HepG2 (cell line): Measurements from ENCODE around the gene GSTM4. TPM values are rescaled to one million over a fixed set of nuclear protein-coding genes. Genes with fewer than 3 reads are reported as not detected.

Experiments used
- ATF6 ChIP-seq: sonication (generic); formaldehyde crosslinking; conservative IDR thresholded peaks from 2 replicates; pipeline ENCODE4 v1.4.0; 2020; ENCODE audit warnings: missing genetic modification reagents
- FOXJ3 ChIP-seq: sonication (generic); formaldehyde crosslinking; IDR thresholded peaks from 2 replicates; pipeline ENCODE4 v1.4.0; 2020; ENCODE audit warnings: missing genetic modification reagents, mild to moderate bottlenecking, borderline replicate concordance
- GATAD1 ChIP-seq: IDR thresholded peaks from 2 replicates; pipeline ENCODE4 v1.6.1; 2016; ENCODE audit warnings: missing genetic modification reagents, missing compliant biosample characterization
- HDAC1 ChIP-seq: sonication (generic); formaldehyde crosslinking; IDR thresholded peaks from 2 replicates; pipeline ENCODE4 v1.5.1; 2020; ENCODE audit warnings: mild to moderate bottlenecking, missing genetic modification reagents
- HOXA3 ChIP-seq: sonication (generic); formaldehyde crosslinking; IDR thresholded peaks from 2 replicates; pipeline ENCODE4 v1.5.0; 2020; ENCODE audit warnings: missing genetic modification reagents
- PCBP2 ChIP-seq: fragments of 200-400 bp; formaldehyde crosslinking; optimal IDR thresholded peaks from 2 replicates; pipeline ENCODE3; 2018; ENCODE audit warnings: low read length, low read depth; ENCODE audit not compliant: poor library complexity, severe bottlenecking
- SALL2 ChIP-seq: sonication (generic); formaldehyde crosslinking; IDR thresholded peaks from 2 replicates; pipeline ENCODE4 v1.8.1; 2023; ENCODE audit warnings: mild to moderate bottlenecking, missing genetic modification reagents, inconsistent platforms
- TEAD3 ChIP-seq: optimal IDR thresholded peaks from 2 replicates; pipeline ENCODE3; 2016; ENCODE audit warnings: borderline replicate concordance
- TGIF2 ChIP-seq: IDR thresholded peaks from 2 replicates; pipeline ENCODE4 v1.6.1; 2016; ENCODE audit warnings: control low read depth, missing compliant biosample characterization
- XRCC5 ChIP-seq: fragments of 200-400 bp; formaldehyde crosslinking; optimal IDR thresholded peaks from 2 replicates; pipeline ENCODE3; 2017; ENCODE audit warnings: mild to moderate bottlenecking, low read length
- YY1 ChIP-seq: IDR thresholded peaks from 2 replicates; pipeline ENCODE4 v1.6.1; 2011; ENCODE audit warnings: low read length, low read depth, moderate library complexity, mild to moderate bottlenecking; ENCODE audit not compliant: insufficient read depth, insufficient replicate concordance
- ZNF430 ChIP-seq: sonication (generic); formaldehyde crosslinking; IDR thresholded peaks from 2 replicates; pipeline ENCODE4 v1.9.0; 2021; ENCODE audit warnings: mild to moderate bottlenecking, missing genetic modification reagents
- ZNF451 ChIP-seq: sonication (generic); formaldehyde crosslinking; IDR thresholded peaks from 2 replicates; pipeline ENCODE4 v1.5.0; 2020; ENCODE audit warnings: mild to moderate bottlenecking, missing genetic modification reagents
- ZNF556 ChIP-seq: sonication (generic); formaldehyde crosslinking; IDR thresholded peaks from 2 replicates; pipeline ENCODE4 v1.4.0; 2020; ENCODE audit warnings: mild to moderate bottlenecking, missing genetic modification reagents, borderline replicate concordance
- ZSCAN29 ChIP-seq: sonication (generic); formaldehyde crosslinking; conservative IDR thresholded peaks from 2 replicates; pipeline ENCODE4 v1.4.0; 2020; ENCODE audit warnings: mild to moderate bottlenecking, missing genetic modification reagents
- polyA plus RNA-seq, 8 experiments: library from polyadenylated mRNA; depleted of rRNA in 3 of 8; stranded (reverse) in 7 of 8; unstranded in 1 of 8; fragments of >200 nt; fragmentation: Illumina TruSeq in 4 of 8; extraction: Trizol in 4 of 8; gene quantifications; 2 replicates each; pipeline versions ENCODE4 v1.2.1 to v1.2.3, GENCODE V29; 2011 to 2016; ENCODE audit warnings: low read depth in 4 of 8, missing spikeins in 1 of 8, mixed read lengths in 1 of 8; ENCODE audit not compliant: insufficient read depth in 1 of 8
- total RNA-seq, 5 experiments: library from RNA; depleted of rRNA; stranded (reverse); fragments of >200 nt; fragmentation: Illumina TruSeq; extraction: Trizol; gene quantifications; 2 replicates each; pipeline ENCODE4 v1.2.3, GENCODE V29; 2016; ENCODE audit warnings: low read depth in 1 of 5
- TF ChIP-seq, protein P1 (sequence below): sonication (generic); formaldehyde crosslinking; IDR thresholded peaks from 2 replicates; pipeline ENCODE4 v1.8.0; 2022; ENCODE audit warnings: mild to moderate bottlenecking, missing genetic modification reagents; ENCODE audit not compliant: insufficient replicate concordance
- TF ChIP-seq, protein P2 (sequence below): sonication (generic); formaldehyde crosslinking; IDR thresholded peaks from 2 replicates; pipeline ENCODE4 v1.4.0; 2020; ENCODE audit warnings: missing genetic modification reagents, low read depth, mild to moderate bottlenecking, borderline replicate concordance
- TF ChIP-seq, protein P3 (sequence below): sonication (generic); formaldehyde crosslinking; IDR thresholded peaks from 2 replicates; pipeline ENCODE4 v1.4.0; 2020; ENCODE audit warnings: missing genetic modification reagents, borderline replicate concordance
- TF ChIP-seq, protein P4 (sequence below): IDR thresholded peaks from 2 replicates; pipeline ENCODE4 v1.6.1; 2012; ENCODE audit warnings: low read depth, low read length, improper control_type of control experiment

GSTM4 gene
- total and polyA plus RNA-seq, 2 of the 13 experiments (the other 11 are each of a cell fraction or from before 2014, with no cell fraction given) = 25.3 to 40.8 TPM

DNA sequence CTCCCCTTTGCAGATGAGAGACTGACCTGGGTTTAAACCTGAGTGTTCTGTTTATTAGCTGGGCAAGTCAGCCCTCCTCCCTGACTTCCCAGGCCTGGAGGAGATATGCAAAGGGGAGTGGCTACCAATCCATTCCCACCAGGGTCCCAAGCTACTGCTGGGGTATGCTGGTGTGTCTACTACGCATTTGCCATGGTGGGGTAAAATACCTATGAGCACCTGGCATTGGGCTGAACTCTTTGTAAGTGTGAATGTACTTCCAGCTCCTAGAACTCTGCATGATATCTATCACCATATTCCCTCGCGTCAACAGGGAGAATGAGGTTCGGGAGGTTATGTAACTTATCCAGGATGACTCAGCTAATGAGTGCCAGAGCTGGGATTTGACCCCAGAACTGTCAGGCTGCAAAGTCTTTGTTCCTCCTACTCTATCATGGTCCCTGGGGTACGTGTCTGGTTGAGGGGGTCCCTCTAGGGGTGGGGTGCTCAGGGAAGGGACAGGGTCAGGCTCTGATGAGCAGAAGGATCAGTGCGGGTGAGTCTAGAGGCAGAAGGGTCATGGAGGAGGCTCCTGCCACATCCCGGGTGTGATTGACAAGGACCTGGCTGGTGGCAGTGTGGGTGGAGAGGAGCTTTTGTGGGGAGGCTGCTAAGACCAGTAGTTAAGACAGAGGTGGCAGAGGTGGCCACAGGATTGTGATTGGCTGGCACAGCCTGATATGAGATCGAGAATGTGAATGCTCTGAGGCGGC is 19.5 kb upstream of the GSTM4 start (continued):
- TF ChIP-seq, protein P1, sequence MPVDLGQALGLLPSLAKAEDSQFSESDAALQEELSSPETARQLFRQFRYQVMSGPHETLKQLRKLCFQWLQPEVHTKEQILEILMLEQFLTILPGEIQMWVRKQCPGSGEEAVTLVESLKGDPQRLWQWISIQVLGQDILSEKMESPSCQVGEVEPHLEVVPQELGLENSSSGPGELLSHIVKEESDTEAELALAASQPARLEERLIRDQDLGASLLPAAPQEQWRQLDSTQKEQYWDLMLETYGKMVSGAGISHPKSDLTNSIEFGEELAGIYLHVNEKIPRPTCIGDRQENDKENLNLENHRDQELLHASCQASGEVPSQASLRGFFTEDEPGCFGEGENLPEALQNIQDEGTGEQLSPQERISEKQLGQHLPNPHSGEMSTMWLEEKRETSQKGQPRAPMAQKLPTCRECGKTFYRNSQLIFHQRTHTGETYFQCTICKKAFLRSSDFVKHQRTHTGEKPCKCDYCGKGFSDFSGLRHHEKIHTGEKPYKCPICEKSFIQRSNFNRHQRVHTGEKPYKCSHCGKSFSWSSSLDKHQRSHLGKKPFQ (CRISPR knock-in tag) = no peak
- TF ChIP-seq GATAD1 (CRISPR knock-in tag) = no peak
- no peak for TF ChIP-seq TEAD3 (CRISPR knock-in tag)
- TF ChIP-seq YY1 = no peak
- TF ChIP-seq, protein P2, sequence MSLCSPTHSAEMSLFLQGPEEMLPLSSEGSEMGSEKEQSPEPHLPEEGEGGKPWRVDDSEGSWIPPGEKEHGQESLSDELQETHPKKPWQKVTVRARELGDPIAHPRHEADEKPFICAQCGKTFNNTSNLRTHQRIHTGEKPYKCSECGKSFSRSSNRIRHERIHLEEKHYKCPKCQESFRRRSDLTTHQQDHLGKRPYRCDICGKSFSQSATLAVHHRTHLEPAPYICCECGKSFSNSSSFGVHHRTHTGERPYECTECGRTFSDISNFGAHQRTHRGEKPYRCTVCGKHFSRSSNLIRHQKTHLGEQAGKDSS (CRISPR knock-in tag) = no peak
- no peak for TF ChIP-seq XRCC5
- TF ChIP-seq HOXA3 (CRISPR knock-in tag) = 0 out of 2 replicates have a peak, but pooled peaks have one; percentile 17
- no peak for TF ChIP-seq ZSCAN29 (CRISPR knock-in tag)
- TF ChIP-seq, protein P3, sequence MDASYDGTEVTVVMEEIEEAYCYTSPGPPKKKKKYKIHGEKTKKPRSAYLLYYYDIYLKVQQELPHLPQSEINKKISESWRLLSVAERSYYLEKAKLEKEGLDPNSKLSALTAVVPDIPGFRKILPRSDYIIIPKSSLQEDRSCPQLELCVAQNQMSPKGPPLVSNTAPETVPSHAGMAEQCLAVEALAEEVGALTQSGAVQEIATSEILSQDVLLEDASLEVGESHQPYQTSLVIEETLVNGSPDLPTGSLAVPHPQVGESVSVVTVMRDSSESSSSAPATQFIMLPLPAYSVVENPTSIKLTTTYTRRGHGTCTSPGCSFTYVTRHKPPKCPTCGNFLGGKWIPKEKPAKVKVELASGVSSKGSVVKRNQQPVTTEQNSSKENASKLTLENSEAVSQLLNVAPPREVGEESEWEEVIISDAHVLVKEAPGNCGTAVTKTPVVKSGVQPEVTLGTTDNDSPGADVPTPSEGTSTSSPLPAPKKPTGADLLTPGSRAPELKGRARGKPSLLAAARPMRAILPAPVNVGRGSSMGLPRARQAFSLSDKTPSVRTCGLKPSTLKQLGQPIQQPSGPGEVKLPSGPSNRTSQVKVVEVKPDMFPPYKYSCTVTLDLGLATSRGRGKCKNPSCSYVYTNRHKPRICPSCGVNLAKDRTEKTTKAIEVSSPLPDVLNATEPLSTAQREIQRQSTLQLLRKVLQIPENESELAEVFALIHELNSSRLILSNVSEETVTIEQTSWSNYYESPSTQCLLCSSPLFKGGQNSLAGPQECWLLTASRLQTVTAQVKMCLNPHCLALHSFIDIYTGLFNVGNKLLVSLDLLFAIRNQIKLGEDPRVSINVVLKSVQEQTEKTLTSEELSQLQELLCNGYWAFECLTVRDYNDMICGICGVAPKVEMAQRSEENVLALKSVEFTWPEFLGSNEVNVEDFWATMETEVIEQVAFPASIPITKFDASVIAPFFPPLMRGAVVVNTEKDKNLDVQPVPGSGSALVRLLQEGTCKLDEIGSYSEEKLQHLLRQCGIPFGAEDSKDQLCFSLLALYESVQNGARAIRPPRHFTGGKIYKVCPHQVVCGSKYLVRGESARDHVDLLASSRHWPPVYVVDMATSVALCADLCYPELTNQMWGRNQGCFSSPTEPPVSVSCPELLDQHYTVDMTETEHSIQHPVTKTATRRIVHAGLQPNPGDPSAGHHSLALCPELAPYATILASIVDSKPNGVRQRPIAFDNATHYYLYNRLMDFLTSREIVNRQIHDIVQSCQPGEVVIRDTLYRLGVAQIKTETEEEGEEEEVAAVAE (CRISPR knock-in tag) = no peak
- TF ChIP-seq TGIF2 = no peak
- no peak for TF ChIP-seq ZNF430 (CRISPR knock-in tag)
- TF ChIP-seq PCBP2 = no peak
- TF ChIP-seq, protein P4, sequence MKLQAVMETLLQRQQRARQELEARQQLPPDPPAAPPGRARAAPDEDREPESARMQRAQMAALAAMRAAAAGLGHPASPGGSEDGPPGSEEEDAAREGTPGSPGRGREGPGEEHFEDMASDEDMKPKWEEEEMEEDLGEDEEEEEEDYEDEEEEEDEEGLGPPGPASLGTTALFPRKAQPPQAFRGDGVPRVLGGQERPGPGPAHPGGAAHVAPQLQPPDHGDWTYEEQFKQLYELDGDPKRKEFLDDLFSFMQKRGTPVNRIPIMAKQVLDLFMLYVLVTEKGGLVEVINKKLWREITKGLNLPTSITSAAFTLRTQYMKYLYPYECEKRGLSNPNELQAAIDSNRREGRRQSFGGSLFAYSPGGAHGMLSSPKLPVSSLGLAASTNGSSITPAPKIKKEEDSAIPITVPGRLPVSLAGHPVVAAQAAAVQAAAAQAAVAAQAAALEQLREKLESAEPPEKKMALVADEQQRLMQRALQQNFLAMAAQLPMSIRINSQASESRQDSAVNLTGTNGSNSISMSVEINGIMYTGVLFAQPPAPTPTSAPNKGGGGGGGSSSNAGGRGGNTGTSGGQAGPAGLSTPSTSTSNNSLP = no peak
- TF ChIP-seq ZNF451 (CRISPR knock-in tag) = no peak
- no peak for TF ChIP-seq ZNF556
- no peak for TF ChIP-seq ATF6 (CRISPR knock-in tag)
- TF ChIP-seq SALL2 (CRISPR knock-in tag) = no peak
- no peak for TF ChIP-seq HDAC1 (CRISPR knock-in tag)
- TF ChIP-seq FOXJ3 = no peak
